LNCAP (cell line): Measurements from ENCODE around the gene KCNMA1.

Experiments
- CTCF ChIP-seq: fragments of 450-650 bp; IDR thresholded peaks from 2 replicates; pipeline ENCODE4 v1.5.1; 2017; ENCODE audit warnings: mild to moderate bottlenecking

Gene KCNMA1

GRCh38 chr10:77027576-77027975 is 610.0 kb downstream of the KCNMA1 start:
- TF ChIP-seq CTCF, result no peak

- no peak for TF ChIP-seq CTCF
Measured at GRCh38 chr10:77027141-77027540, 610.5 kb downstream of the KCNMA1 start.

GRCh38 chr10:77026148-77026547 is 611.5 kb downstream of the KCNMA1 start:
- no peak for TF ChIP-seq CTCF

- TF ChIP-seq CTCF, result no peak
Measured at GRCh38 chr10:77024461-77024860, 613.1 kb downstream of the KCNMA1 start.

GRCh38 chr10:77023396-77023795 is 614.2 kb downstream of the KCNMA1 start:
- no peak for TF ChIP-seq CTCF

GRCh38 chr10:77022671-77023070 is 614.9 kb downstream of the KCNMA1 start:
- TF ChIP-seq CTCF, result no peak

GRCh38 chr10:77021966-77022490 is 615.6 kb downstream of the KCNMA1 start:
- no peak for TF ChIP-seq CTCF

GRCh38 chr10:77020426-77021040 is 617.1 kb downstream of the KCNMA1 start:
- no peak for TF ChIP-seq CTCF
